GM19455 (cell line): ENCODE data around the gene CD248.
"Not testable (repeated sequence)": the region's sequence is repeated elsewhere in the genome, so short reads cannot be mapped to it uniquely, and the experiment has no call there.

Source experiments
- ATAC-seq: cut with Tn5 transposase; IDR thresholded peaks from one replicate; pipeline ENCODE4 v1.9.1; 2021; ENCODE audit not compliant: unreplicated experiment

The CD248 gene

GRCh38 chr11:66328302-66329144, 11.7 kb upstream of the CD248 start:
- peak; percentile 77 for ATAC-seq

GRCh38 chr11:66328031-66328301, 11.1 kb upstream of the CD248 start:
- ATAC-seq: no peak

- ATAC-seq: no peak
Measured at GRCh38 chr11:66327171-66328030, 10.6 kb upstream of the CD248 start.

GRCh38 chr11:66326261-66327111, 9.6 kb upstream of the CD248 start:
- ATAC-seq: no peak

- ATAC-seq: no peak
Measured at GRCh38 chr11:66325263-66325671, 8.4 kb upstream of the CD248 start.

- no peak for ATAC-seq
Measured at GRCh38 chr11:66324664-66325063, 7.8 kb upstream of the CD248 start.

GRCh38 chr11:66323684-66324083, 6.8 kb upstream of the CD248 start:
- ATAC-seq: no peak

GRCh38 chr11:66322732-66323427, 6.0 kb upstream of the CD248 start:
- no peak for ATAC-seq

- no peak for ATAC-seq
Measured at GRCh38 chr11:66321606-66322005, 4.8 kb upstream of the CD248 start.

- not testable (repeated sequence) for ATAC-seq
Measured at GRCh38 chr11:66320748-66321147, 3.9 kb upstream of the CD248 start.

GRCh38 chr11:66320289-66320688, 3.4 kb upstream of the CD248 start:
- ATAC-seq: not testable (repeated sequence)

GRCh38 chr11:66318600-66318970, 1.7 kb upstream of the CD248 start:
- ATAC-seq: no peak

- no peak for ATAC-seq
Measured at GRCh38 chr11:66317723-66318599, 1.1 kb upstream of the CD248 start.

GRCh38 chr11:66317322-66317722, 478 bp upstream of the CD248 start:
- no peak for ATAC-seq

GRCh38 chr11:66315921-66316811, 678 bp downstream of the CD248 start:
- ATAC-seq: no peak

- ATAC-seq: no peak
Measured at GRCh38 chr11:66315498-66315885, 1.4 kb downstream of the CD248 start.

GRCh38 chr11:66314561-66315497, 2.0 kb downstream of the CD248 start:
- no peak for ATAC-seq

GRCh38 chr11:66314186-66314501, 2.7 kb downstream of the CD248 start:
- ATAC-seq: no peak
